OCI-LY7 (cell line): Measurements from ENCODE around the gene HOXC11. TPM values are rescaled to one million over a fixed set of nuclear protein-coding genes. Genes with fewer than 3 reads are reported as not detected.

Source experiments
- BruUV-seq: library from RNA; stranded (reverse); fragments of 400-500 nt; replicated peaks from 2 replicates; lab custom pipeline; 2021; lab: Mats Ljungman, UMichigan
- CTCF ChIA-PET: fragments of 300-600 bp; sonication (Branson Sonifier 250); formaldehyde crosslinking; loops from one replicate; lab custom pipeline; 2022; ENCODE audit warnings: antibody characterized with exemption; ENCODE audit not compliant: unreplicated experiment; lab: Charles Lee
- POLR2A ChIA-PET: fragments of 300-600 bp; sonication (Branson Sonifier 250); formaldehyde crosslinking; loops from one replicate; lab custom pipeline; 2022; ENCODE audit warnings: antibody characterized with exemption; lab: Charles Lee
- DNase-seq: peaks from one replicate; pipeline ENCODE4 v3.0.0-alpha.2; 2015; ENCODE audit warnings: low spot score
- H2AFZ ChIP-seq: fragments of 200-600 bp; sonication (generic), shearing (Covaris generic); 2 replicates; pipeline ENCODE4 v1.6.1; 2014; ENCODE audit warnings: mild to moderate bottlenecking, antibody characterized with exemption, low read length, moderate library complexity
- H3K27ac ChIP-seq: fragments of 200-600 bp; sonication (generic); 2 replicates; pipeline ENCODE4 v1.5.1; 2014; ENCODE audit warnings: mixed run types, low read depth, mild to moderate bottlenecking, moderate library complexity, low read length, inconsistent platforms; ENCODE audit not compliant: poor library complexity, severe bottlenecking
- H3K36me3 ChIP-seq: fragments of 200-600 bp; sonication (generic); 2 replicates; pipeline ENCODE4 v1.6.1; 2014; ENCODE audit warnings: mild to moderate bottlenecking, antibody characterized with exemption, low read length, moderate library complexity, mixed read lengths; ENCODE audit not compliant: insufficient read depth
- H3K4me1 ChIP-seq: fragments of 200-600 bp; sonication (generic); 2 replicates; pipeline ENCODE4 v1.5.1; 2014; ENCODE audit warnings: mild to moderate bottlenecking, low read length; ENCODE audit not compliant: insufficient read depth, poor library complexity, severe bottlenecking
- H3K4me2 ChIP-seq: fragments of 200-600 bp; sonication (generic); 2 replicates; pipeline ENCODE4 v1.6.1; 2014; ENCODE audit warnings: mild to moderate bottlenecking, low read length
- H3K4me3 ChIP-seq: fragments of 200-600 bp; sonication (generic); 2 replicates; pipeline ENCODE4 v1.5.1; 2014; ENCODE audit warnings: mild to moderate bottlenecking, low read depth, low read length; ENCODE audit not compliant: poor library complexity, severe bottlenecking
- H3K79me2 ChIP-seq: fragments of 200-600 bp; sonication (generic); 2 replicates; pipeline ENCODE4 v1.6.1; 2016; ENCODE audit warnings: low read depth, mild to moderate bottlenecking, low read length, moderate library complexity, mixed read lengths; ENCODE audit not compliant: insufficient read depth
- H3K9me2 ChIP-seq: fragments of 200-600 bp; sonication (generic); 2 replicates; pipeline ENCODE4 v1.6.1; 2016; ENCODE audit warnings: mild to moderate bottlenecking, low read length, mixed read lengths; ENCODE audit not compliant: insufficient read depth
- H3K9me3 ChIP-seq: fragments of 200-600 bp; sonication (generic); 2 replicates; pipeline ENCODE4 v1.6.1; 2014; ENCODE audit warnings: mild to moderate bottlenecking, mixed run types, low read length, mixed read lengths
- H4K20me1 ChIP-seq: fragments of 200-600 bp; sonication (generic); 2 replicates; pipeline ENCODE4 v1.6.1; 2014; ENCODE audit warnings: mild to moderate bottlenecking, antibody characterized with exemption, low read length, moderate library complexity, mixed read lengths; ENCODE audit not compliant: insufficient read depth
- EZH2phosphoT487 ChIP-seq: fragments of 200-600 bp; sonication (generic); IDR thresholded peaks from 2 replicates; pipeline ENCODE4 v1.6.1; 2018; ENCODE audit warnings: low read depth, borderline replicate concordance, mild to moderate bottlenecking, mixed run types, antibody characterized with exemption, low read length, moderate library complexity, mixed read lengths
- intact Hi-C: fragments of 100-400 bp; cut with micrococcal nuclease; formaldehyde crosslinking; loops from one replicate; pipeline ENCODE4 v1.10.0; 2022; ENCODE audit not compliant: unreplicated experiment
- total RNA-seq, 2 experiments: library from RNA; depleted of rRNA in 1 of 2; stranded (reverse); fragments of >200 nt in 1 of 2; shearing (Covaris generic) in 1 of 2; gene quantifications; 2 replicates each; pipeline ENCODE4 v1.2.3, GENCODE V29; 2014 to 2022
- TF ChIP-seq, protein P1 (sequence below): fragments of 200-600 bp; sonication (generic); conservative IDR thresholded peaks from 2 replicates; pipeline ENCODE4 v1.5.1; 2014; ENCODE audit warnings: mild to moderate bottlenecking, antibody characterized with exemption, low read length, moderate library complexity, mixed read lengths

Gene HOXC11
- total RNA-seq, 2 experiments from 2014 or later, result 1.4 to 2.7 TPM

DNA sequence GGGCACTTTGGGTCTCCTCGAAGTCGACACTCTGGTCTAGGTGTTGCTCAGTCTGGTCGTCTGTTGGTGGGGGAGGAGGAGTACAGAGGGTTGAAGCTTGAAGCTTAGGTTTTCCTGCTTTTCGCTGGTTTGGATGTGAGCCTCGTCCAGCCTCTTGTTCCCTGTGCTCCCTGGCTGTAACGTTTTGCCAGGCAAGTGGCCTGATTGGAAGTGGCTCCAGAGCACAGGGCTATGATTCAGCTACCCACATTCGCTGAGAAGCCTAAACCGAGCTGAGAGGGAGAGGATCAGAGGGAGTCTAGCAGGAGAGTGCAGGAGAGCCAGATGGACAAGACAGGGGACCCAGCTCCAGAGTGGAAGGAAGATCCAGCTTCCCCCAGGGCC is 18.1 kb downstream of the HOXC11 start:
- no TSS peak for BruUV-seq
- Histone ChIP-seq H3K27ac (no peak overlapping the region), H3K4me2 (no peak overlapping the region), H3K4me3 (no peak overlapping the region), H3K36me3 (no peaks in the 10 kb centered on the region), H4K20me1 (no peaks in the 10 kb centered on the region), H3K9me3 (no peaks in the 10 kb centered on the region), H3K79me2 (no peaks in the 10 kb centered on the region), H2AFZ (no peak overlapping the region), H3K4me1 (peaks cover 33% of the 10 kb centered on the region), H3K9me2 (no peaks in the 10 kb centered on the region)
- intact Hi-C loops, result no loop called here
- CTCF ChIA-PET, result interaction anchor here (0.5 to 0.6 kb wide), 2 partner anchors 16 to 63 kb away, joined by 3 read pairs; partner anchors contain the start of gene HOXC4
- TF ChIP-seq, protein P1, sequence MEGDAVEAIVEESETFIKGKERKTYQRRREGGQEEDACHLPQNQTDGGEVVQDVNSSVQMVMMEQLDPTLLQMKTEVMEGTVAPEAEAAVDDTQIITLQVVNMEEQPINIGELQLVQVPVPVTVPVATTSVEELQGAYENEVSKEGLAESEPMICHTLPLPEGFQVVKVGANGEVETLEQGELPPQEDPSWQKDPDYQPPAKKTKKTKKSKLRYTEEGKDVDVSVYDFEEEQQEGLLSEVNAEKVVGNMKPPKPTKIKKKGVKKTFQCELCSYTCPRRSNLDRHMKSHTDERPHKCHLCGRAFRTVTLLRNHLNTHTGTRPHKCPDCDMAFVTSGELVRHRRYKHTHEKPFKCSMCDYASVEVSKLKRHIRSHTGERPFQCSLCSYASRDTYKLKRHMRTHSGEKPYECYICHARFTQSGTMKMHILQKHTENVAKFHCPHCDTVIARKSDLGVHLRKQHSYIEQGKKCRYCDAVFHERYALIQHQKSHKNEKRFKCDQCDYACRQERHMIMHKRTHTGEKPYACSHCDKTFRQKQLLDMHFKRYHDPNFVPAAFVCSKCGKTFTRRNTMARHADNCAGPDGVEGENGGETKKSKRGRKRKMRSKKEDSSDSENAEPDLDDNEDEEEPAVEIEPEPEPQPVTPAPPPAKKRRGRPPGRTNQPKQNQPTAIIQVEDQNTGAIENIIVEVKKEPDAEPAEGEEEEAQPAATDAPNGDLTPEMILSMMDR, result no peak
- TF ChIP-seq EZH2phosphoT487, result no peak
- DNase-seq, result no peak
- POLR2A ChIA-PET, result interaction anchor here (0.6 to 1.0 kb wide), 2 partner anchors 9 to 215 kb away, joined by 3 read pairs; no protein-coding TSS in a partner anchor

DNA sequence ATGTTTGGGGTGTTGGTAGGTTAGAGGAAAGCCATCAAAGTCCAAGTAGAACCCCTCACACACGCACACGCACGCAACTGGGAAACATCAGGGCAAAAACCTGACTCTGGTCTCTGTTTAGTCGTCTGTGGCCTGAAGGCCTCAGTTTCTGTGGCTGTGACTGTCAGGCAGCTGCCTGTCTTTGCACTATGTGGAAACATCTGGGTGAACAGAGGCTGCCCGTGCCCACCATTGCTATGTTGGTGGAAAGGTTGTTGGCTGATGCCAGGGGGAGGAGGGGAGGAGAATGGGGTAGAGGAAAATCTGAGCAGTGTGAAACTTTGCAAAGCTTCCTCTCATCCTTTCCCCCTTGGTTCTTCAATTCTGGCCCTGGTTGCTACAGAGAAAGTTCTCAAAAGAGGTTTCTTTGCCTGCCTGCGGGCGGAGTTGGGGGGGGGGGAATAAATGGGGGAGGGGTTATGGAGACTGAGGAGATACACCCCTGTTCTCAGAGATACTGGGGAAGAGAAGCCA is 19.5 kb downstream of the HOXC11 start:
- Histone ChIP-seq H3K4me2 (no peak overlapping the region), H3K4me3 (no peak overlapping the region), H3K9me2 (no peaks in the 10 kb centered on the region), H3K27ac (no peak overlapping the region), H2AFZ (no peak overlapping the region), H3K4me1 (peaks cover 27% of the 10 kb centered on the region), H3K36me3 (no peaks in the 10 kb centered on the region), H3K9me3 (no peaks in the 10 kb centered on the region), H4K20me1 (no peaks in the 10 kb centered on the region), H3K79me2 (no peaks in the 10 kb centered on the region)
- intact Hi-C loops, result no loop called here
- no peak for DNase-seq
- ChIA-PET CTCF (no interaction called here), POLR2A (interaction anchor here (0.6 kb wide), 3 partner anchors 72 to 299 kb away, joined by 3 read pairs; no protein-coding TSS in a partner anchor)
- no TSS peak for BruUV-seq
- TF ChIP-seq, protein P1, result no peak
- TF ChIP-seq EZH2phosphoT487, result no peak
